Vagina (tissue), 2 donors: ENCODE results near the gene RALGDS.

Experiments
- POLR2A ChIP-seq, 2 donors: fragments of 450-650 bp; IDR thresholded peaks; one replicate each; pipeline ENCODE4 v1.6.1; 2017; ENCODE audit warnings: antibody characterized with exemption in 2 of 2, mild to moderate bottlenecking in 2 of 2, moderate library complexity in 2 of 2
- TF ChIP-seq, protein P1 (sequence below), 3 experiments: fragments of 450-650 bp in 2 of 3; fragments of 200-600 bp in 1 of 3; sonication (generic) in 1 of 3; IDR thresholded peaks; one replicate each; pipeline ENCODE4 v1.5.1; 2017 to 2019; ENCODE audit warnings: antibody characterized with exemption in 3 of 3, mild to moderate bottlenecking in 2 of 3, moderate library complexity in 2 of 3

DNA sequence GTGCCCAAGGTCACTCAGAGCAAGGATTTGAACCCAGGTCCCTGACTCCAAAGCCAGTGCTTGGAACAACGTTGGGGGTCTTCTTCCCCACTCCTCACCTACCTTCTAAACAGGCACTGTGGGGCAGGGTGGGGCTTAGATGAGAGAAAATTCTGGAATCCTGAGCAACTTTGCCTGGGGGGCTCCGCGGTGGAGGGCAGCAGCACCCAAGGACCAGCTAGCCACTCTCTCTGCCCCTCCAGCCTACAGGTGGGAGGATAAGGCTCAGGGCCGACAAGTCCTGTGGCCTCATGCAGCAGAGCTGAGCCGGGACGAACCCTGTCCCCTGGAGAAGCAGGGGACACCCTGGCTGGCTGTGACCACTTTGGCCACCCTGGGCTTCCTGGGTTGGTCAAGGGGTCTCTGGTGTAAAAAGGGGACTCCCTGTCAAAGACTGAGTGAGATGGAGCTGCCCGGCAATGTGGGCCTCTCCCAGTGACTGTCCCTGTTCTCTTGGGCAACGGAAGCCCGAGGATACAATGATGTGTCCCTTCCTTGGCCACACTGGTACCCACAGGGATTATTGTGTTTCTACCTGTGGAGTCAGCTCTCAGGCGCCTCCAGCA lies 32.8 kb downstream of the RALGDS start:
- TF ChIP-seq, protein P1, sequence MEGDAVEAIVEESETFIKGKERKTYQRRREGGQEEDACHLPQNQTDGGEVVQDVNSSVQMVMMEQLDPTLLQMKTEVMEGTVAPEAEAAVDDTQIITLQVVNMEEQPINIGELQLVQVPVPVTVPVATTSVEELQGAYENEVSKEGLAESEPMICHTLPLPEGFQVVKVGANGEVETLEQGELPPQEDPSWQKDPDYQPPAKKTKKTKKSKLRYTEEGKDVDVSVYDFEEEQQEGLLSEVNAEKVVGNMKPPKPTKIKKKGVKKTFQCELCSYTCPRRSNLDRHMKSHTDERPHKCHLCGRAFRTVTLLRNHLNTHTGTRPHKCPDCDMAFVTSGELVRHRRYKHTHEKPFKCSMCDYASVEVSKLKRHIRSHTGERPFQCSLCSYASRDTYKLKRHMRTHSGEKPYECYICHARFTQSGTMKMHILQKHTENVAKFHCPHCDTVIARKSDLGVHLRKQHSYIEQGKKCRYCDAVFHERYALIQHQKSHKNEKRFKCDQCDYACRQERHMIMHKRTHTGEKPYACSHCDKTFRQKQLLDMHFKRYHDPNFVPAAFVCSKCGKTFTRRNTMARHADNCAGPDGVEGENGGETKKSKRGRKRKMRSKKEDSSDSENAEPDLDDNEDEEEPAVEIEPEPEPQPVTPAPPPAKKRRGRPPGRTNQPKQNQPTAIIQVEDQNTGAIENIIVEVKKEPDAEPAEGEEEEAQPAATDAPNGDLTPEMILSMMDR (IDR thresholded peaks at IDR 0.05), result no peak
- TF ChIP-seq POLR2A (IDR thresholded peaks at IDR 0.05), result no peak
